DOHH2 (cell line): ENCODE results near the gene MOCS2.

Experiments used
- H3F3A ChIP-seq: fragments of 200-600 bp; sonication (generic), shearing (Covaris generic); 2 replicates; pipeline ENCODE4 v1.6.0; 2016; ENCODE audit warnings: antibody characterized with exemption, mild to moderate bottlenecking; ENCODE audit not compliant: control insufficient read depth, insufficient read depth
- H3K27ac ChIP-seq: fragments of 200-600 bp; sonication (generic); 2 replicates; pipeline ENCODE4 v1.5.1; 2014; ENCODE audit warnings: low read depth, mild to moderate bottlenecking, low read length, moderate library complexity
- H3K27me3 ChIP-seq: fragments of 200-600 bp; sonication (generic); 2 replicates; pipeline ENCODE4 v1.6.1; 2014; ENCODE audit warnings: mild to moderate bottlenecking, low read length, mixed read lengths; ENCODE audit not compliant: control insufficient read depth
- H3K36me3 ChIP-seq: fragments of 200-600 bp; sonication (generic); 2 replicates; pipeline ENCODE4 v1.6.1; 2014; ENCODE audit warnings: mild to moderate bottlenecking, low read length, moderate library complexity, mixed read lengths; ENCODE audit not compliant: control insufficient read depth
- H3K4me1 ChIP-seq: fragments of 200-600 bp; sonication (generic); 2 replicates; pipeline ENCODE4 v1.6.1; 2014; ENCODE audit warnings: mild to moderate bottlenecking, low read length, mixed read lengths; ENCODE audit not compliant: control insufficient read depth
- H3K4me2 ChIP-seq: fragments of 200-600 bp; sonication (generic); 2 replicates; pipeline ENCODE4 v1.6.0; 2014; ENCODE audit warnings: mild to moderate bottlenecking, low read length, moderate library complexity
- H3K4me3 ChIP-seq: fragments of 200-600 bp; sonication (generic); 2 replicates; pipeline ENCODE4 v1.5.1; 2014; ENCODE audit warnings: mild to moderate bottlenecking, low read length, mixed read lengths
- H3K79me2 ChIP-seq: fragments of 200-600 bp; sonication (generic); 2 replicates; pipeline ENCODE4 v1.6.1; 2014; ENCODE audit warnings: mild to moderate bottlenecking, low read length, mixed read lengths; ENCODE audit not compliant: control insufficient read depth
- H3K9me2 ChIP-seq: fragments of 200-600 bp; sonication (generic); replicated peaks from 2 replicates; pipeline ENCODE4 v1.6.1; 2014; ENCODE audit warnings: mild to moderate bottlenecking, low read length, mixed read lengths; ENCODE audit not compliant: control insufficient read depth
- H3K9me3 ChIP-seq: fragments of 200-600 bp; sonication (generic); 2 replicates; pipeline ENCODE4 v1.6.1; 2014; ENCODE audit warnings: antibody characterized with exemption, low read length, mixed read lengths; ENCODE audit not compliant: control insufficient read depth, insufficient read depth
- H4K20me1 ChIP-seq: fragments of 200-600 bp; sonication (generic); 2 replicates; pipeline ENCODE4 v1.6.0; 2014; ENCODE audit warnings: low read depth, mild to moderate bottlenecking, antibody characterized with exemption, low read length, moderate library complexity; ENCODE audit not compliant: control insufficient read depth, insufficient read depth
- EZH2phosphoT487 ChIP-seq: fragments of 200-600 bp; sonication (generic); IDR thresholded peaks from 2 replicates; pipeline ENCODE4 v1.6.1; 2017; ENCODE audit warnings: borderline replicate concordance, mild to moderate bottlenecking, antibody characterized with exemption, low read length, moderate library complexity, mixed read lengths
- TF ChIP-seq, protein P1 (sequence below): fragments of 200-600 bp; sonication (generic); IDR thresholded peaks from one replicate; pipeline ENCODE4 v1.5.1; 2014; ENCODE audit warnings: antibody characterized with exemption, mild to moderate bottlenecking, low read depth, low read length; ENCODE audit not compliant: poor library complexity, severe bottlenecking

The MOCS2 gene

GRCh38 chr5:53066088-53066487, 43.5 kb downstream of the MOCS2 start:
- Histone ChIP-seq H3K79me2 (no peaks in the 10 kb centered on the region), H3K4me2 (no peak overlapping the region), H3K27me3 (no peaks in the 10 kb centered on the region), H3K27ac (no peak overlapping the region), H3K9me2 (no peaks in the 10 kb centered on the region), H4K20me1 (no peaks in the 10 kb centered on the region), H3K4me1 (no peaks in the 10 kb centered on the region), H3F3A (no peaks in the 10 kb centered on the region), H3K9me3 (no peaks in the 10 kb centered on the region), H3K4me3 (no peak overlapping the region), H3K36me3 (no peaks in the 10 kb centered on the region)
- TF ChIP-seq, protein P1, sequence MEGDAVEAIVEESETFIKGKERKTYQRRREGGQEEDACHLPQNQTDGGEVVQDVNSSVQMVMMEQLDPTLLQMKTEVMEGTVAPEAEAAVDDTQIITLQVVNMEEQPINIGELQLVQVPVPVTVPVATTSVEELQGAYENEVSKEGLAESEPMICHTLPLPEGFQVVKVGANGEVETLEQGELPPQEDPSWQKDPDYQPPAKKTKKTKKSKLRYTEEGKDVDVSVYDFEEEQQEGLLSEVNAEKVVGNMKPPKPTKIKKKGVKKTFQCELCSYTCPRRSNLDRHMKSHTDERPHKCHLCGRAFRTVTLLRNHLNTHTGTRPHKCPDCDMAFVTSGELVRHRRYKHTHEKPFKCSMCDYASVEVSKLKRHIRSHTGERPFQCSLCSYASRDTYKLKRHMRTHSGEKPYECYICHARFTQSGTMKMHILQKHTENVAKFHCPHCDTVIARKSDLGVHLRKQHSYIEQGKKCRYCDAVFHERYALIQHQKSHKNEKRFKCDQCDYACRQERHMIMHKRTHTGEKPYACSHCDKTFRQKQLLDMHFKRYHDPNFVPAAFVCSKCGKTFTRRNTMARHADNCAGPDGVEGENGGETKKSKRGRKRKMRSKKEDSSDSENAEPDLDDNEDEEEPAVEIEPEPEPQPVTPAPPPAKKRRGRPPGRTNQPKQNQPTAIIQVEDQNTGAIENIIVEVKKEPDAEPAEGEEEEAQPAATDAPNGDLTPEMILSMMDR = no peak
- no peak for TF ChIP-seq EZH2phosphoT487

- H3K9me2 ChIP-seq = no peaks in the 10 kb centered on the region
- no peaks in the 10 kb centered on the region for H3K36me3 ChIP-seq
- no peak overlapping the region for H3K4me3 ChIP-seq
- no peak overlapping the region for H3K27ac ChIP-seq
- no peaks in the 10 kb centered on the region for H3K27me3 ChIP-seq
- H3K4me1 ChIP-seq = no peaks in the 10 kb centered on the region
- no peaks in the 10 kb centered on the region for H3F3A ChIP-seq
- H4K20me1 ChIP-seq = no peaks in the 10 kb centered on the region
- no peaks in the 10 kb centered on the region for H3K9me3 ChIP-seq
- H3K79me2 ChIP-seq = no peaks in the 10 kb centered on the region
- no peak overlapping the region for H3K4me2 ChIP-seq
- TF ChIP-seq EZH2phosphoT487 = no peak
- TF ChIP-seq, protein P1 = no peak
Observed at GRCh38 chr5:53063791-53064190, 45.8 kb downstream of the MOCS2 start.

DNA sequence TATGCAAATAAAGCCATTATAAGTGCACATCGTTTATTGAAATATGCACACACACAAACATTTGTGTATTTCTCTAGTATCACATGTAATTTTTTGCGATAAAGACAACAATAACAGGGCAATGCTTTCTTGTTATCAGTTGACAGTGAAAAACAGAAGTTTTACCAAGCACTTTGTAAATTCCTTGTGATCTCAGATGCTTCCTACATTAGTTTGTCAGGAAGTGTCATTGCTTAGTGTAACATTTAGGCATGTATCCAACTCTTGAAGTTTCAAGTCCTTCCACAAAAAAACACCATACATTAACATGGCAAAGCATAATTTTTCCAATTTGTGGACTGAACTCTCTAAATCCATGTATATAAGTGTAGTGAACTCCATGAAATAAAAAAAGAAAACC, 46.4 kb downstream of the MOCS2 start:
- H3K4me2 ChIP-seq = no peak overlapping the region
- no peaks in the 10 kb centered on the region for H3K4me1 ChIP-seq
- no peaks in the 10 kb centered on the region for H3K36me3 ChIP-seq
- H3K27ac ChIP-seq = no peak overlapping the region
- no peaks in the 10 kb centered on the region for H3F3A ChIP-seq
- H3K9me3 ChIP-seq = no peaks in the 10 kb centered on the region
- no peaks in the 10 kb centered on the region for H3K9me2 ChIP-seq
- no peaks in the 10 kb centered on the region for H3K27me3 ChIP-seq
- no peaks in the 10 kb centered on the region for H4K20me1 ChIP-seq
- no peak for TF ChIP-seq EZH2phosphoT487
- TF ChIP-seq, protein P1 = no peak
- no peaks in the 10 kb centered on the region for H3K79me2 ChIP-seq
- H3K4me3 ChIP-seq = no peak overlapping the region

GRCh38 chr5:53059281-53059680, 50.3 kb downstream of the MOCS2 start:
- no peaks in the 10 kb centered on the region for H3K36me3 ChIP-seq

More at GRCh38 chr5:53059281-53059680, 50.3 kb downstream of the MOCS2 start:
- H3K27me3 ChIP-seq = no peaks in the 10 kb centered on the region
- H3K27ac ChIP-seq = no peak overlapping the region
- H3K4me3 ChIP-seq = no peak overlapping the region
- H3F3A ChIP-seq = no peaks in the 10 kb centered on the region
- H3K79me2 ChIP-seq = no peaks in the 10 kb centered on the region
- no peaks in the 10 kb centered on the region for H3K9me3 ChIP-seq
- H4K20me1 ChIP-seq = no peaks in the 10 kb centered on the region
- no peak overlapping the region for H3K4me2 ChIP-seq
- TF ChIP-seq EZH2phosphoT487 = no peak
- TF ChIP-seq, protein P1 = no peak
- no peaks in the 10 kb centered on the region for H3K9me2 ChIP-seq
- no peaks in the 10 kb centered on the region for H3K4me1 ChIP-seq
